ENCODE data around the gene ANKLE1. TPM values are rescaled to one million over a fixed set of nuclear protein-coding genes. Genes with fewer than 3 reads are reported as not detected.

Gene ANKLE1
- polyA plus RNA-seq, 1 donor (not counting 4 experiments of a cell fraction or from before 2014, with no cell fraction given) = 0.30 TPM

- Histone ChIP-seq H4K20me1 (ENCODE audit: control insufficient read depth, extremely low read depth, insufficient read depth, low read length) (no peaks in the 10 kb centered on the region), H2AFZ (ENCODE audit: control insufficient read depth, low read length) (no peak overlapping the region), H3K27ac (ENCODE audit: control insufficient read depth, insufficient read depth, low read length) (no peak overlapping the region), H3K4me1 (ENCODE audit: control insufficient read depth, extremely low read depth, insufficient read depth, low read length) (peaks cover 26% of the 10 kb centered on the region), H3K9me3 (ENCODE audit: control insufficient read depth, low read depth, low read length) (no peaks in the 10 kb centered on the region), H3K4me2 (ENCODE audit: control insufficient read depth, extremely low read depth, insufficient read depth, low read depth, low read length) (peak overlapping the region; percentile 76), H3K9me1 (ENCODE audit: control insufficient read depth, extremely low read depth, insufficient read depth, low read length) (no peaks in the 10 kb centered on the region), H3K27me3 (ENCODE audit: control insufficient read depth, extremely low read depth, insufficient read depth, low read length) (no peaks in the 10 kb centered on the region), H3K36me3 (ENCODE audit: control insufficient read depth in 2 of 2, extremely low read depth in 1 of 2, insufficient read depth in 2 of 2, low read length in 2 of 2) (no peaks in the 10 kb centered on the region), H3K4me3 (ENCODE audit: control insufficient read depth in 2 of 3, extremely low read depth in 1 of 3, insufficient read depth in 2 of 3, low read depth in 1 of 3, low read length in 3 of 3) (peak overlapping the region in 1 of 3 experiments; percentile 38), H3K79me2 (ENCODE audit: control insufficient read depth, insufficient read depth, low read length) (peaks cover 29% of the 10 kb centered on the region), H3K9ac (ENCODE audit: control insufficient read depth, extremely low read depth, insufficient read depth, low read length) (peak overlapping the region; percentile 52)
- no peak for TF ChIP-seq EZH2 (IDR thresholded peaks at IDR 0.05; ENCODE audit: low read length)
- TF ChIP-seq, protein P1, sequence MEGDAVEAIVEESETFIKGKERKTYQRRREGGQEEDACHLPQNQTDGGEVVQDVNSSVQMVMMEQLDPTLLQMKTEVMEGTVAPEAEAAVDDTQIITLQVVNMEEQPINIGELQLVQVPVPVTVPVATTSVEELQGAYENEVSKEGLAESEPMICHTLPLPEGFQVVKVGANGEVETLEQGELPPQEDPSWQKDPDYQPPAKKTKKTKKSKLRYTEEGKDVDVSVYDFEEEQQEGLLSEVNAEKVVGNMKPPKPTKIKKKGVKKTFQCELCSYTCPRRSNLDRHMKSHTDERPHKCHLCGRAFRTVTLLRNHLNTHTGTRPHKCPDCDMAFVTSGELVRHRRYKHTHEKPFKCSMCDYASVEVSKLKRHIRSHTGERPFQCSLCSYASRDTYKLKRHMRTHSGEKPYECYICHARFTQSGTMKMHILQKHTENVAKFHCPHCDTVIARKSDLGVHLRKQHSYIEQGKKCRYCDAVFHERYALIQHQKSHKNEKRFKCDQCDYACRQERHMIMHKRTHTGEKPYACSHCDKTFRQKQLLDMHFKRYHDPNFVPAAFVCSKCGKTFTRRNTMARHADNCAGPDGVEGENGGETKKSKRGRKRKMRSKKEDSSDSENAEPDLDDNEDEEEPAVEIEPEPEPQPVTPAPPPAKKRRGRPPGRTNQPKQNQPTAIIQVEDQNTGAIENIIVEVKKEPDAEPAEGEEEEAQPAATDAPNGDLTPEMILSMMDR (optimal IDR thresholded peaks at IDR 0.05 in 1 of 3, IDR thresholded peaks at IDR 0.05 in 1 of 3, conservative IDR thresholded peaks at IDR 0.05 in 1 of 3; ENCODE audit: extremely low read depth in 1 of 3, insufficient read depth in 2 of 3, low read length in 3 of 3) = no peak
- no peak for FAIRE-seq
- dilution Hi-C loops (cut with MboI; ENCODE audit: extremely low pct_ligation_motif_present, low sequenced_read_pairs) = no loop called here
- DNase-seq (ENCODE audit: low read depth, low spot score) = no peak
Measured at GRCh38 chr19:17246681-17247425, 34.8 kb upstream of the ANKLE1 start.

- no peak for FAIRE-seq
- no peak overlapping the region for H3K27ac ChIP-seq (ENCODE audit: control insufficient read depth, insufficient read depth, low read length)
- no peak overlapping the region for H2AFZ ChIP-seq (ENCODE audit: control insufficient read depth, low read length)
- H3K36me3 ChIP-seq (ENCODE audit: control insufficient read depth in 2 of 2, extremely low read depth in 1 of 2, insufficient read depth in 2 of 2, low read length in 2 of 2) = no peaks in the 10 kb centered on the region
- peaks cover 18% of the 10 kb centered on the region for H3K79me2 ChIP-seq (ENCODE audit: control insufficient read depth, insufficient read depth, low read length)
- peak; percentile 54 for DNase-seq (ENCODE audit: low read depth, low spot score)
- no peaks in the 10 kb centered on the region for H3K9me1 ChIP-seq (ENCODE audit: control insufficient read depth, extremely low read depth, insufficient read depth, low read length)
- TF ChIP-seq, protein P1 (optimal IDR thresholded peaks at IDR 0.05 in 1 of 3, IDR thresholded peaks at IDR 0.05 in 1 of 3, conservative IDR thresholded peaks at IDR 0.05 in 1 of 3; ENCODE audit: extremely low read depth in 1 of 3, insufficient read depth in 2 of 3, low read length in 3 of 3) = no peak
- TF ChIP-seq EZH2 (IDR thresholded peaks at IDR 0.05; ENCODE audit: low read length) = no peak
- no peaks in the 10 kb centered on the region for H3K27me3 ChIP-seq (ENCODE audit: control insufficient read depth, extremely low read depth, insufficient read depth, low read length)
- H3K4me2 ChIP-seq (ENCODE audit: control insufficient read depth, extremely low read depth, insufficient read depth, low read depth, low read length) = no peak overlapping the region
- H3K9ac ChIP-seq (ENCODE audit: control insufficient read depth, extremely low read depth, insufficient read depth, low read length) = no peak overlapping the region
- H4K20me1 ChIP-seq (ENCODE audit: control insufficient read depth, extremely low read depth, insufficient read depth, low read length) = no peaks in the 10 kb centered on the region
- peaks cover 26% of the 10 kb centered on the region for H3K4me1 ChIP-seq (ENCODE audit: control insufficient read depth, extremely low read depth, insufficient read depth, low read length)
- dilution Hi-C loops (cut with MboI; ENCODE audit: extremely low pct_ligation_motif_present, low sequenced_read_pairs) = no loop called here
- no peaks in the 10 kb centered on the region for H3K9me3 ChIP-seq (ENCODE audit: control insufficient read depth, low read depth, low read length)
- no peak overlapping the region for H3K4me3 ChIP-seq (ENCODE audit: control insufficient read depth in 2 of 3, extremely low read depth in 1 of 3, insufficient read depth in 2 of 3, low read depth in 1 of 3, low read length in 3 of 3)
Measured at GRCh38 chr19:17248011-17248776, 33.5 kb upstream of the ANKLE1 start.
